ENCODE measurements around the gene GPR143.

GPR143 gene

DNA sequence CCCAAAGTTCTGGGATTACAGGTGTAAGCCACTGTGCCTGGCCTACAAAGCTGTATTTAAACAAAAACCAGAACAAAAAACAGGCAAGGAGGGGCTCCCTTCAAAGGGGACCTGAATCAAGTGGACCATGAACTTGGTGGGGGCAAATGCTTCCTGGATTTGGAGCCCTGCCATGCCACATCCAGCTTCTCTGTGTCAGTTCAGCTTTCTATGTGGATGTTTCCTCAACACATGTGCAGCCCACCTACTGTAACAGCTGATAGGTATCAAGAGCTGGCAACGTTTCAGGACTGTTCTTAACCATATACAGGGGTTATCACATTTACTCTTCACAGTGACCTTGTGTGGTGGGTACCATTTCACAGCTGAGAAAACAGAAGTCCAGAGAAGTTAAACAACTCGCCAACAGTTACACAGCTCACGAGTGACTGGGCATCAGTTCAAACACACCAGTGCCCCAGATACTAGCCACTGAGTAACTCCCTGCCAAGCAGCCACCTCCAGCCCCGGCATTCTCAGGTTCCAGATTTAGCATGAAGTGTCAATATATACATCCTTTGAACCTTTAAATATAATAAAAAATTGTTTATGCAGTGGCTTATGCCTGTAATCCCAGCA lies 7.5 kb downstream of the GPR143 start:
- H3K4me3 ChIP-seq (ENCODE audit: low read depth, low read length): no peak overlapping the region
- H2AFZ ChIP-seq: no peak overlapping the region
- H3K27me3 ChIP-seq (ENCODE audit: control insufficient read depth, insufficient read depth, low read length): no peaks in the 10 kb centered on the region
- TF ChIP-seq, protein P1, sequence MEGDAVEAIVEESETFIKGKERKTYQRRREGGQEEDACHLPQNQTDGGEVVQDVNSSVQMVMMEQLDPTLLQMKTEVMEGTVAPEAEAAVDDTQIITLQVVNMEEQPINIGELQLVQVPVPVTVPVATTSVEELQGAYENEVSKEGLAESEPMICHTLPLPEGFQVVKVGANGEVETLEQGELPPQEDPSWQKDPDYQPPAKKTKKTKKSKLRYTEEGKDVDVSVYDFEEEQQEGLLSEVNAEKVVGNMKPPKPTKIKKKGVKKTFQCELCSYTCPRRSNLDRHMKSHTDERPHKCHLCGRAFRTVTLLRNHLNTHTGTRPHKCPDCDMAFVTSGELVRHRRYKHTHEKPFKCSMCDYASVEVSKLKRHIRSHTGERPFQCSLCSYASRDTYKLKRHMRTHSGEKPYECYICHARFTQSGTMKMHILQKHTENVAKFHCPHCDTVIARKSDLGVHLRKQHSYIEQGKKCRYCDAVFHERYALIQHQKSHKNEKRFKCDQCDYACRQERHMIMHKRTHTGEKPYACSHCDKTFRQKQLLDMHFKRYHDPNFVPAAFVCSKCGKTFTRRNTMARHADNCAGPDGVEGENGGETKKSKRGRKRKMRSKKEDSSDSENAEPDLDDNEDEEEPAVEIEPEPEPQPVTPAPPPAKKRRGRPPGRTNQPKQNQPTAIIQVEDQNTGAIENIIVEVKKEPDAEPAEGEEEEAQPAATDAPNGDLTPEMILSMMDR (IDR thresholded peaks at IDR 0.05): no peak
- no peaks in the 10 kb centered on the region for H3K4me1 ChIP-seq
- no peaks in the 10 kb centered on the region for H3K79me2 ChIP-seq
- H3K36me3 ChIP-seq (ENCODE audit: control insufficient read depth, insufficient read depth, low read length): no peaks in the 10 kb centered on the region
- no peak overlapping the region for H3K27ac ChIP-seq
- no peak overlapping the region for H3K9ac ChIP-seq
- H3K9me3 ChIP-seq (ENCODE audit: control insufficient read depth, low read length): no peaks in the 10 kb centered on the region
- no peak overlapping the region for H3K4me2 ChIP-seq (ENCODE audit: low read length)

DNA sequence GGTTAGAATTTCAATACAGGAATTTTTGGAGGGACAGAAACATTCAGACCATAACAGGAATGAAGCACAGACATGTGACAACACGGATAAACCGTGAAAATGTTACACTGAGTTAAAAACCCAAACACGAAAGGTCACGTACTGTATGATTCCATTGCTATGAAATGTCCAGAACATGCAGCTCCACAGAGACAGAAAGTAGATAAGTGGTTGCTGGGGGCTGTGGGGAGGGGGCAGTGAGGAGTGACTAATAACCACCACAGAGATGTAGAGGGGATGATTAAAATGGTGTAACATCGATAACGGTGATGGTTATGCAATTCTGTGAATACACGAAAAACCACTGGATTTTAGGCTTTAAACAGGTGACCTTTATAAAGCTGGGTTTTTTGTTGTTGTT lies 8.3 kb downstream of the GPR143 start:
- Histone ChIP-seq H2AFZ (no peak overlapping the region), H3K9ac (no peak overlapping the region)
- TF ChIP-seq, protein P1 (IDR thresholded peaks at IDR 0.05): no peak

DNA sequence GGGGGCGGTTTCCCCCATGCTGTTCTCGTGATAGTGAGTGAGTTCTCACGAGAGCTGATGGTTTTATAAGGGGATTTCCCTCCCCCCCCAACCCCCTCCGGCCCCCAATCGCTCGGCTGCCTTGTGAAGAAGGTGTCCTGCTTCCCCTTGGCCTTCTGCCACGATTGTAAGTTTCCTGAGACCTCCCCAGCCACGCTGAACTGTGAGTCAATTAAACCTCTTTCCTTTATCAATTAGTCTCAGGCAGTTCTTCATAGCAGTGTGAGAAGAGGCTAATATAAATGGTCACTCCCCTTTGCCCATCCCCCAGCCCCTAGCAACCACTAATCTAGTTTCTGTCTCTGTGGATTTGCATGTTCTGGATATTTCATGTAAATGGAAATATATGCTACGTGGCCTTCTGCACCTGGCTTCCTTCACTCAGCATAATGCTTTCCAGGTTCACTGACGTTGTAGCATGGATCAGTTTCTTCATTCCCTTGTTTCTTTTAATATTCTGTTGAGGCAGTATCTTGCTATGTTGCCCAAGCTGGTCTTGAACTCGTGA lies 16.4 kb downstream of the GPR143 start:
- TF ChIP-seq, protein P1 (IDR thresholded peaks at IDR 0.05): no peak
- Histone ChIP-seq H3K79me2 (no peaks in the 10 kb centered on the region), H2AFZ (no peak overlapping the region), H3K27me3 (ENCODE audit: control insufficient read depth, insufficient read depth, low read length) (no peaks in the 10 kb centered on the region), H3K4me1 (no peaks in the 10 kb centered on the region), H3K27ac (no peak overlapping the region), H3K36me3 (ENCODE audit: control insufficient read depth, insufficient read depth, low read length) (no peaks in the 10 kb centered on the region), H3K4me3 (ENCODE audit: low read depth, low read length) (no peak overlapping the region), H3K4me2 (ENCODE audit: low read length) (no peak overlapping the region), H3K9ac (no peak overlapping the region), H3K9me3 (ENCODE audit: control insufficient read depth, low read length) (no peaks in the 10 kb centered on the region)

More for the DNA sequence above, 8.3 kb downstream of the GPR143 start:
- no peaks in the 10 kb centered on the region for H3K27me3 ChIP-seq (ENCODE audit: control insufficient read depth, insufficient read depth, low read length)
- no peaks in the 10 kb centered on the region for H3K79me2 ChIP-seq
- H3K36me3 ChIP-seq (ENCODE audit: control insufficient read depth, insufficient read depth, low read length): no peaks in the 10 kb centered on the region
- H3K4me1 ChIP-seq: no peaks in the 10 kb centered on the region
- no peak overlapping the region for H3K27ac ChIP-seq
- no peak overlapping the region for H3K4me2 ChIP-seq (ENCODE audit: low read length)
- H3K4me3 ChIP-seq (ENCODE audit: low read depth, low read length): no peak overlapping the region
- H3K9me3 ChIP-seq (ENCODE audit: control insufficient read depth, low read length): no peaks in the 10 kb centered on the region

DNA sequence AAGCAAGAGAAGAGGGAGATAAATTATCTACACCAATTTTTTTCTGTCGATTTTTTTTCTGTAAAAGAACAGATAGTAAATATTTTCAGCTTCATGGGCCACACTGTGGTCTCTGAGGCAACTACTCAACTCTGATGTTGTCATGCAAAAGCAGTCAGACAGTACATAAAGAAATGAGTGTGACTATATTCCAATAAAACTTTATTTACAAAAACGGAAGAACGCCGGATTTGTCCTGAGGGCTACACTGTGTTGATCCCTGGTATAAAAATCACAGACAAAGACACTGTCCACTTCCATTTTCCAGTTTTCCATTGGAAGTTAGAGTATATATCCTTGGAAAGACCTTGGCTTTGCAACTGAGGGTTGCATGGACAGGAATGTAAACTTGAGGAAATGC lies 18.0 kb downstream of the GPR143 start:
- Histone ChIP-seq H3K4me2 (ENCODE audit: low read length) (no peak overlapping the region), H3K36me3 (ENCODE audit: control insufficient read depth, insufficient read depth, low read length) (no peaks in the 10 kb centered on the region), H3K27ac (no peak overlapping the region), H3K79me2 (no peaks in the 10 kb centered on the region), H3K4me3 (ENCODE audit: low read depth, low read length) (no peak overlapping the region), H2AFZ (no peak overlapping the region), H3K27me3 (ENCODE audit: control insufficient read depth, insufficient read depth, low read length) (no peaks in the 10 kb centered on the region), H3K9me3 (ENCODE audit: control insufficient read depth, low read length) (no peaks in the 10 kb centered on the region), H3K4me1 (no peaks in the 10 kb centered on the region), H3K9ac (no peak overlapping the region)
- TF ChIP-seq, protein P1 (IDR thresholded peaks at IDR 0.05): no peak
